Measurements from ENCODE around the gene CMYA5. TPM values are rescaled to one million over a fixed set of nuclear protein-coding genes. Genes with fewer than 3 reads are reported as not detected.
"Not testable (repeated sequence)": the region's sequence is repeated elsewhere in the genome, so short reads cannot be mapped to it uniquely, and the experiment has no call there.

The CMYA5 gene
- total RNA-seq, 3 donors from 2014 or later, result 5.0 to 132 (median 37.0) TPM

DNA sequence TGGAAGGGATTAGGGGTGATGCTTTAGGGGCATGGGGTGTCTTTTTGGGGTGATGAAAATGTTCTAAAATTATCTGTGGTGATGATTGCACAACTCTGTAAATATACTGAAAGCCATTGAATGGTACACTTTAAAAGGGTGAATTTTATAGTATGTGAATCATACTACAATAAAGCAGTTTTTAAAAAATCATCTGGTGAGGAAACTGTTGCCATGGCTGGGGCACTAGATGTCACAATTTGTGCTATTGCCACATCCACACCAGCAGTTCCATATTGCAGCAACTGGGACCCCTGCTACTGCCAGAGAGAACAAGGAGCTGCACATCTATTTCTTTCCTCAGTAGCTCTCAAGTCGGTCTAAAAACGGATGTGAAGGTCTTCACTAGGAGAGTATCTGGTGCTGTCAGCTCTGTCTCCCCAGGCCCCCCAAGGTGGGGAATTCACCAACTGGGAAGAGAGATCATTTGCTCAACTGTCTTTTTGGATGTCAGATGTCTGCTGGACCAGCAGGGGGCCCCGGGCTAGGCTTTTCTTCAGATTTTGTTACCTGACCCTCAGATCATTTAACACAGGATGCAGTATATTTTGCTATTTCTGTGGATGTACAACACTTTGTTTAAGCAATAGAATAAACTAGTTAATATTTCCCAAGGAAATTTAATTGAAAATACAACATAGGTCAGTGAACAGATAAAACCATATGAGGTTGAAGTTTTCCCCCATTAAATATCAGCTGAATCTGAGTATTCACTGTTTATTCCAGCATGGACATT, 13.2 kb downstream of the CMYA5 start:
- H3K36me3 ChIP-seq, result no peaks in the 10 kb centered on the region
- no peak overlapping the region for H3K4me3 ChIP-seq
- DNase-seq (ENCODE audit: low spot score in 2 of 2), result no peak
- no peaks in the 10 kb centered on the region for H3K9me3 ChIP-seq
- H3K27me3 ChIP-seq, result no peaks in the 10 kb centered on the region
- H3K4me1 ChIP-seq, result peaks cover 0 to 22% of the 10 kb centered on the region in 2 donors
- TF ChIP-seq, protein P1, sequence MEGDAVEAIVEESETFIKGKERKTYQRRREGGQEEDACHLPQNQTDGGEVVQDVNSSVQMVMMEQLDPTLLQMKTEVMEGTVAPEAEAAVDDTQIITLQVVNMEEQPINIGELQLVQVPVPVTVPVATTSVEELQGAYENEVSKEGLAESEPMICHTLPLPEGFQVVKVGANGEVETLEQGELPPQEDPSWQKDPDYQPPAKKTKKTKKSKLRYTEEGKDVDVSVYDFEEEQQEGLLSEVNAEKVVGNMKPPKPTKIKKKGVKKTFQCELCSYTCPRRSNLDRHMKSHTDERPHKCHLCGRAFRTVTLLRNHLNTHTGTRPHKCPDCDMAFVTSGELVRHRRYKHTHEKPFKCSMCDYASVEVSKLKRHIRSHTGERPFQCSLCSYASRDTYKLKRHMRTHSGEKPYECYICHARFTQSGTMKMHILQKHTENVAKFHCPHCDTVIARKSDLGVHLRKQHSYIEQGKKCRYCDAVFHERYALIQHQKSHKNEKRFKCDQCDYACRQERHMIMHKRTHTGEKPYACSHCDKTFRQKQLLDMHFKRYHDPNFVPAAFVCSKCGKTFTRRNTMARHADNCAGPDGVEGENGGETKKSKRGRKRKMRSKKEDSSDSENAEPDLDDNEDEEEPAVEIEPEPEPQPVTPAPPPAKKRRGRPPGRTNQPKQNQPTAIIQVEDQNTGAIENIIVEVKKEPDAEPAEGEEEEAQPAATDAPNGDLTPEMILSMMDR (IDR thresholded peaks at IDR 0.05), result peak in 2 of 3 donors; percentile 32 to 38
- no peak for TF ChIP-seq POLR2AphosphoS5 (IDR thresholded peaks at IDR 0.05)
- TF ChIP-seq POLR2A (IDR thresholded peaks at IDR 0.05), result no peak
- intact Hi-C loops (cut with DNase I; ENCODE audit: low total_unique reads), result no loop called here
- H3K27ac ChIP-seq, result peak overlapping the region; percentile 89 to 92

DNA sequence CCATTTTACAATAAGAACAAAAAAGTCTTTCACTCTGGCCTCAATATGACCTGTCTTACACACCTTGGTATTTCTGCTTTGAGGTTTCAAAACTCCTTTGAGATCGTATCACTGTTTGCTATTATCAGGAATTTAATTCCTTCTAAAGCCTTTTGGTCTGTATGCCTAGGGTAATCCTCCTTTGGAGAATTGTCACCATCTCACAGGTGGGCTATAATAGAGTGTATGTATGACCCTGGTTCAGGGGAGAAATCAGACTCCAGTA, 13.7 kb downstream of the CMYA5 start:
- DNase-seq (ENCODE audit: low spot score in 2 of 2), result no peak
- intact Hi-C loops (cut with DNase I; ENCODE audit: low total_unique reads), result no loop called here
- H3K27ac ChIP-seq, result peak overlapping the region; percentile 89 to 92

DNA sequence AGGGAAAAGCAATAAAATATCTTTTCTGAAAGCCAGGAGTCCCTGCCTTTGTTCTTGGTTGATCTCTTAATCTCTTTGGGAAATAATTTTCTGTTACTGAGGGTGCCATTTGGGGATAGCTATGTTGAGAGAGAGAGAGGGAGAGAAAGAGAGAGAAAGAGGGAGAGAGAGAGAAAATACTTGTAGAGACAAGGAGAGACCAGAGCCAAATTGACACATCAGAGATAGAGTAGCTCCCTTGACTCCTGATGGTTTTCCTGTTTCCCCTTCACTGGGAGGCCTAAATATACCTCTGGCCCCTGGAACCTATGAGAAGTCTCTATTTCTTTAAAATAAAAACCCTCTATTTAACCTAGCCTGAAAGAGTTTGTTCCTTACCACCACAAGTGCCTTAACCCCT, 14.9 kb downstream of the CMYA5 start:
- Histone ChIP-seq H3K9me3 (no peaks in the 10 kb centered on the region), H3K27me3 (no peaks in the 10 kb centered on the region), H3K27ac (peak overlapping the region; percentile 89 to 92), H3K36me3 (no peaks in the 10 kb centered on the region), H3K4me3 (no peak overlapping the region), H3K4me1 (peaks cover 0 to 22% of the 10 kb centered on the region in 2 donors)
- DNase-seq (ENCODE audit: low spot score in 2 of 2), result no peak
- intact Hi-C loops (cut with DNase I; ENCODE audit: low total_unique reads), result no loop called here
- TF ChIP-seq, protein P1 (IDR thresholded peaks at IDR 0.05), result no peak
- no peak for TF ChIP-seq POLR2A (IDR thresholded peaks at IDR 0.05)
- TF ChIP-seq POLR2AphosphoS5 (IDR thresholded peaks at IDR 0.05), result no peak

More for the DNA sequence above, 13.7 kb downstream of the CMYA5 start:
- no peaks in the 10 kb centered on the region for H3K9me3 ChIP-seq
- no peaks in the 10 kb centered on the region for H3K27me3 ChIP-seq
- no peak overlapping the region for H3K4me3 ChIP-seq
- peaks cover 0 to 22% of the 10 kb centered on the region in 2 donors for H3K4me1 ChIP-seq
- no peaks in the 10 kb centered on the region for H3K36me3 ChIP-seq
- TF ChIP-seq POLR2A (IDR thresholded peaks at IDR 0.05) (no peak), POLR2AphosphoS5 (IDR thresholded peaks at IDR 0.05) (no peak)
- TF ChIP-seq, protein P1 (IDR thresholded peaks at IDR 0.05), result no peak

DNA sequence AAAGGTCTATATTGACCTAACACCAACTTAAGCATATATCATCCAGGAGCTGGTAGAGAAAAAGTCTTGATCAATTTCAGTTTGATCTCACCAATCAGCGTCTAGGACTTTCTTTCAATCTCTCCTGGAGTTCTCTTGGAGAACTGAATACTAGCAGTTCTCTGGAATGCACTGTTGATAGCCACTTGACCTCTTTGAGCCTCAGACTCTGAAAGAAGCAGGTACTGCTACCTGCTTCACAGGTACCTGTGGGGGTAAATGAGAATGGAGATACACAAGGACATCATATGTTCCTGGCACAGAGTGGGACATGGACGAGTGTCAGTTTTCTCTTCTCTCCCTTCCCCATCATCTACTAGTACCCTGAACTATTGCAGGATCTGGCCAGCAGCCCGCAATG, 16.0 kb downstream of the CMYA5 start:
- H3K27me3 ChIP-seq, result no peaks in the 10 kb centered on the region
- no peaks in the 10 kb centered on the region for H3K36me3 ChIP-seq
- intact Hi-C loops (cut with DNase I; ENCODE audit: low total_unique reads), result no loop called here
- peak overlapping the region; percentile 76 to 89 for H3K27ac ChIP-seq
- no peak for TF ChIP-seq POLR2A (IDR thresholded peaks at IDR 0.05)
- no peak for TF ChIP-seq POLR2AphosphoS5 (IDR thresholded peaks at IDR 0.05)
- TF ChIP-seq, protein P1 (IDR thresholded peaks at IDR 0.05), result no peak
- no peaks in the 10 kb centered on the region for H3K9me3 ChIP-seq
- DNase-seq (ENCODE audit: low spot score in 2 of 2), result no peak
- peaks cover 0 to 22% of the 10 kb centered on the region in 2 donors for H3K4me1 ChIP-seq
- peak overlapping the region in 2 of 3 donors; percentile 15 to 41 for H3K4me3 ChIP-seq

DNA sequence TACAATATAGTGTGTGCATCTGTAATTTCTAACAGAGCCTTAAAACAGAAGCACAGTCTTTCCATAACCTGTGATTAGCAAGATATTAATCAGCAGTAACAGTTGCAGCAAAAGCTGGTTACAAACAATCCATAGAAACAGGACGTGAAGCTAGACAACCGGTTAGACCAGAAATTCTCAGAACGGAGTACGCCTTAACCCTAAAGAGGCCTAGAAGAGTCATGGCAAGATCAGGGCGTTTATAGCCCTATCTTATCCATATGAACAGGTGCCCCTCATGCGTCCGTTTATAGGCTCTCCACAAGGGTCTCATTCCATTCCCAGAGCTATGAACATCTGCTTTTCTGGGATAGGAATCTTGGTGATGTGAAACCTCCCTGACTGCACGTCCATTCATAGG, 16.7 kb downstream of the CMYA5 start:
- intact Hi-C loops (cut with DNase I; ENCODE audit: low total_unique reads); H3K9me3 ChIP-seq; H3K4me3 ChIP-seq; DNase-seq (ENCODE audit: low spot score in 2 of 2); H3K27me3 ChIP-seq; H3K36me3 ChIP-seq: not testable (repeated sequence)
- Histone ChIP-seq H3K4me1 (peaks cover 0 to 22% of the 10 kb centered on the region in 2 donors), H3K27ac (peak overlapping the region; percentile 76 to 89)

Measured in breast epithelium (tissue), 4 donors.